GM19324 (cell line): ENCODE data around the gene FOXN3.
"Not testable (repeated sequence)": the region's sequence is repeated elsewhere in the genome, so short reads cannot be mapped to it uniquely, and the experiment has no call there.

Source experiments
- ATAC-seq: cut with Tn5 transposase; IDR thresholded peaks from one replicate; pipeline ENCODE4 v1.9.1; 2021; ENCODE audit warnings: mild to moderate bottlenecking, moderate library complexity; ENCODE audit not compliant: unreplicated experiment, low FRiP score

The FOXN3 gene

DNA sequence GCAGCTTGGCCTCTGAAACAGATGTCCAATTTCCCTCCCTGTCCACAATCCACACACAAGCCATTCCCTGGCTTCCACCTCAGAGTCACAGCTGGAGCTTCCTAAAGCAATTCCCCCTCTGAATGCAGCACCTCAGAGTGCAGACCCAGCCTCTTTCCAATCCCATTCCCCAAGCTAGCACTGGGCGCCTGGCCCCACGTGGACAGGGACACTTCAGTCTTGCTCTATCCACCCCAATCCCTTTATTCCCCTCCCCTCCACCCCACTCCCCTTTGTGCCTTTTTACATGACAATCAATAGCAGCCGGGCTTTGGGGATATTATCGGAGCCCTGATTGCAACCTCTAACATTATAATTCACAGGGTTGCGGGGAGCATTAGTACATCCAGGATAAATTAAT, 300.0 kb downstream of the FOXN3 start:
- no peak for ATAC-seq

DNA sequence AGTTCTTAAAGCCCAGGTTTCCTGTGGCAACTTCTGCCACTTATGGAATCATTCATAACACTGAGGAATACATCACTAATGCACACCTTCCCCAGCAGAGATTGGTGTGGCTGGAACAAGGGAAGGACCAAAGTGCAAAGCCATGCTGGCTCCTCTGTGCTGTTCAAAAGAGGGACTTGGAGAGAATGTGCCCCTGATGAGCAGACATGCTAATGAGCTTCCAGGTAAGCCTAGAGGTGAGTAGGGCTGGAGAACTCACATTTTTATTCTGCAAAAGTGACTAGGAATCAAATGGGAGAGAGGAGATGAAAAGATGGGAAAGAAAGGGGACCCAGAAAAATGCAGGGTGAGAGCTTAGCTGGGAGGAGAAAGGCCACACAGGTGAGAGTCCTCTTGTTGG, 302.9 kb downstream of the FOXN3 start:
- no peak for ATAC-seq

DNA sequence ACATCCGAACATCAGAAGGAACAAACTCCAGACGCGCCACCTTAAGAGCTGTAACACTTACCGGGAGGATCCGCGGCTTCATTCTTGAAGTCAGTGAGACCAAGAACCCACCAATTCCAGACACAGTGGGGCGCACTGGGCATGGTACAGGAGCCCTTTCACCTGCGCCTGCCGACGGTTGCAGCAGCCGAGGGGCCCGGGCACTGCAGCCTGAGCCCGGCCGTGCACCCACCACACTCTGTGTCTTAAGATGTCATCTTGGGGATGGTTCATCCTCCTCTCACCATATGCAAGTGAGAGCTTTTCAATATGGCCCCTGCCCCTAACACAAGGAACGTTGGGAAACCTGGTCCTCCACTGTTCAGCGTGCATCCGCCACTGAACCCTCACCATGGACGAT, 304.3 kb downstream of the FOXN3 start:
- ATAC-seq: no peak

- not testable (repeated sequence) for ATAC-seq
These were observed 305.1 kb downstream of the FOXN3 start for GRCh38 chr14:89111766-89112543.

DNA sequence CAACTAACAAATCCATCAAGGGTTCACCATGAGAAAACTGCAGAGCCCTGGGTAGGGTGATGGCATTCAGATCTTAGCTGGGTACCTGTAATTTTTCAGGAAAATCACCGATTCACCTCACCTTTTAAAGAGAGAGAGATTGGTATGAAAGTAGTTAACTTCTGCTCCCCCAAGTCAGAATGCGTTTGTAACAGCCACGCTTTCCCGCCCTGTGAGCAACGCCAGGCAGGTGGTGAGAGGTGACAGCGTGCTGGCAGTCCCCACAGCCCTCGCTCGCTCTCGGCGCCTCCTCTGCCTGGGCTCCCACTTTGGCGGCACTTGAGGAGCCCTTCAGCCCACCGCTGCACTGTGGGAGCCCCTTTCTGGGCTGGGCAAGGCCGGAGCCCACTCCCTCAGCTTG, 305.8 kb downstream of the FOXN3 start:
- ATAC-seq: not testable (repeated sequence)

- ATAC-seq: peak; percentile 49
These were observed 306.9 kb downstream of the FOXN3 start for GRCh38 chr14:89110110-89110509.

- ATAC-seq: no peak
These were observed 308.4 kb downstream of the FOXN3 start for GRCh38 chr14:89108608-89109007.

DNA sequence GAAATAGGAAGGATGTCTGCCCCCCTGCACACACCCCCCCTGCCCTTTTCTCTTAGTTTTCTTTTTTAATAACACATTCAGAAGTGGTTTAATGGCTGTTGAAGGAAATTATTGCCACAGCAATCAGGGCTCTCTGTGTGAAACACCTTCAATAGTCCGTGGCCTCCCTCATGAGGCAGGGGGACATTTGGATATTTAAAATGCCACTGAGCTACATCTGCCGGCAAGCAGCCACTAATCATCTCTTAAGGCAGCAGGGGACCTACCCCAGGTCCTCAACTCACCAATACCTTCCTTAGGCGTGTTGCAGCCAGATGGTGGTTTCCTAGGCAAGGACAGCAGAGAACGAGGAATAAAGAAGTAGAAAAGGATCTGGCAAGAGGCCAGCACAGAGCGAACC, 309.4 kb downstream of the FOXN3 start:
- no peak for ATAC-seq
